OCI-LY3 (cell line): ENCODE data around the gene DOCK4.
"Not testable (repeated sequence)": the region's sequence is repeated elsewhere in the genome, so short reads cannot be mapped to it uniquely, and the experiment has no call there.

Experiments
- H2AFZ ChIP-seq: fragments of 200-600, 300-600 bp; shearing (Covaris generic); 2 replicates; pipeline ENCODE4 v1.6.0; 2014; ENCODE audit warnings: antibody characterized with exemption, low read depth, low read length
- H3K27ac ChIP-seq: fragments of 200-600, 300-600 bp; sonication (generic); 2 replicates; pipeline ENCODE4 v1.5.1; 2014; ENCODE audit warnings: mild to moderate bottlenecking, low read length, moderate library complexity, mixed read lengths
- H3K27me3 ChIP-seq: fragments of 200-600, 300-600 bp; sonication (generic); 2 replicates; pipeline ENCODE4 v1.6.1; 2014; ENCODE audit warnings: low read depth, low read length, mixed read lengths
- H3K36me3 ChIP-seq: fragments of 200-600, 300-600 bp; sonication (generic); replicated peaks from 2 replicates; pipeline ENCODE3; 2014; ENCODE audit warnings: low read depth, low read length, mixed read lengths
- H3K4me1 ChIP-seq: fragments of 300-600, 200-600 bp; sonication (generic); 2 replicates; pipeline ENCODE4 v1.6.1; 2014; ENCODE audit warnings: low read length, mixed read lengths
- H3K4me2 ChIP-seq: fragments of 200-600, 300-600 bp; sonication (generic); 2 replicates; pipeline ENCODE4 v1.6.1; 2014; ENCODE audit warnings: low read length, mixed read lengths
- H3K4me3 ChIP-seq: fragments of 300-600, 200-600 bp; sonication (generic); 2 replicates; pipeline ENCODE4 v1.5.1; 2014; ENCODE audit warnings: antibody characterized with exemption, mild to moderate bottlenecking, low read length, moderate library complexity
- H3K79me2 ChIP-seq: fragments of 300-600, 200-600 bp; shearing (Covaris generic); 2 replicates; pipeline ENCODE4 v1.6.1; 2014; ENCODE audit warnings: mild to moderate bottlenecking, low read length, mixed read lengths
- H3K9ac ChIP-seq: fragments of 300-600, 200-600 bp; shearing (Covaris generic); 2 replicates; pipeline ENCODE4 v1.6.0; 2014; ENCODE audit warnings: mild to moderate bottlenecking, low read length, moderate library complexity
- H3K9me3 ChIP-seq: fragments of 200-600, 300-600 bp; shearing (Covaris generic); 2 replicates; pipeline ENCODE4 v1.6.1; 2014; ENCODE audit warnings: low read length, mixed read lengths; ENCODE audit not compliant: insufficient read depth
- H4K20me1 ChIP-seq: fragments of 200-600, 300-600 bp; sonication (generic); 2 replicates; pipeline ENCODE4 v1.6.1; 2016; ENCODE audit warnings: low read length, mixed read lengths; ENCODE audit not compliant: insufficient read depth
- CTCF ChIP-seq: fragments of 200-600, 300-600 bp; sonication (generic); IDR thresholded peaks from 2 replicates; pipeline ENCODE4 v1.5.1; 2014; ENCODE audit warnings: antibody characterized with exemption, low read length, low read depth
- EZH2phosphoT487 ChIP-seq: fragments of 200-600 bp; shearing (Covaris generic); IDR thresholded peaks from 2 replicates; pipeline ENCODE4 v1.6.1; 2018; ENCODE audit warnings: antibody characterized with exemption, mixed run types, low read depth

The DOCK4 gene

GRCh38 chr7:112252691-112253090, 46.5 kb upstream of the DOCK4 start:
- Histone ChIP-seq H4K20me1 (no peaks in the 10 kb centered on the region), H3K4me3 (no peak overlapping the region), H3K4me1 (no peaks in the 10 kb centered on the region), H3K36me3 (no peaks in the 10 kb centered on the region), H3K27ac (no peak overlapping the region), H2AFZ (no peak overlapping the region), H3K9me3 (no peaks in the 10 kb centered on the region), H3K9ac (no peak overlapping the region), H3K4me2 (no peak overlapping the region), H3K27me3 (no peaks in the 10 kb centered on the region), H3K79me2 (no peaks in the 10 kb centered on the region)
- TF ChIP-seq EZH2phosphoT487 (no peak), CTCF (no peak)

- no peak overlapping the region for H3K27ac ChIP-seq
- no peak overlapping the region for H3K4me2 ChIP-seq
- H2AFZ ChIP-seq: no peak overlapping the region
- H3K9me3 ChIP-seq: no peaks in the 10 kb centered on the region
- H3K9ac ChIP-seq: no peak overlapping the region
- TF ChIP-seq EZH2phosphoT487 (no peak), CTCF (no peak)
- no peaks in the 10 kb centered on the region for H4K20me1 ChIP-seq
- no peaks in the 10 kb centered on the region for H3K79me2 ChIP-seq
- no peaks in the 10 kb centered on the region for H3K36me3 ChIP-seq
- no peaks in the 10 kb centered on the region for H3K27me3 ChIP-seq
- no peak overlapping the region for H3K4me3 ChIP-seq
- no peaks in the 10 kb centered on the region for H3K4me1 ChIP-seq
Measured at GRCh38 chr7:112252141-112252540, 45.9 kb upstream of the DOCK4 start.

GRCh38 chr7:112249967-112250366, 43.8 kb upstream of the DOCK4 start:
- H2AFZ ChIP-seq, H3K9ac ChIP-seq, H3K79me2 ChIP-seq, H3K9me3 ChIP-seq, H3K4me3 ChIP-seq, H3K4me1 ChIP-seq, H4K20me1 ChIP-seq, H3K36me3 ChIP-seq, H3K27me3 ChIP-seq, H3K27ac ChIP-seq, H3K4me2 ChIP-seq: not testable (repeated sequence)

GRCh38 chr7:112248598-112248997, 42.4 kb upstream of the DOCK4 start:
- Histone ChIP-seq H3K27me3 (no peaks in the 10 kb centered on the region), H3K4me2 (no peak overlapping the region), H3K4me1 (no peaks in the 10 kb centered on the region)

More at GRCh38 chr7:112248598-112248997, 42.4 kb upstream of the DOCK4 start:
- H3K27ac ChIP-seq: no peak overlapping the region
- no peak overlapping the region for H3K4me3 ChIP-seq
- TF ChIP-seq EZH2phosphoT487 (no peak), CTCF (no peak)
- H3K79me2 ChIP-seq: no peaks in the 10 kb centered on the region
- no peak overlapping the region for H3K9ac ChIP-seq
- no peaks in the 10 kb centered on the region for H3K36me3 ChIP-seq
- H4K20me1 ChIP-seq: no peaks in the 10 kb centered on the region
- H2AFZ ChIP-seq: no peak overlapping the region
- no peaks in the 10 kb centered on the region for H3K9me3 ChIP-seq
